IPS-11a (cell line): ENCODE data around the gene FBXO21.
"Not testable (repeated sequence)": the region's sequence is repeated elsewhere in the genome, so short reads cannot be mapped to it uniquely, and the experiment has no call there.

ENCODE experiments used
- H3K4me3 ChIP-seq: one replicate; pipeline ENCODE4 v1.5.1; 2013; ENCODE audit warnings: low read depth, low read length, control low read depth

Gene FBXO21, protein sequence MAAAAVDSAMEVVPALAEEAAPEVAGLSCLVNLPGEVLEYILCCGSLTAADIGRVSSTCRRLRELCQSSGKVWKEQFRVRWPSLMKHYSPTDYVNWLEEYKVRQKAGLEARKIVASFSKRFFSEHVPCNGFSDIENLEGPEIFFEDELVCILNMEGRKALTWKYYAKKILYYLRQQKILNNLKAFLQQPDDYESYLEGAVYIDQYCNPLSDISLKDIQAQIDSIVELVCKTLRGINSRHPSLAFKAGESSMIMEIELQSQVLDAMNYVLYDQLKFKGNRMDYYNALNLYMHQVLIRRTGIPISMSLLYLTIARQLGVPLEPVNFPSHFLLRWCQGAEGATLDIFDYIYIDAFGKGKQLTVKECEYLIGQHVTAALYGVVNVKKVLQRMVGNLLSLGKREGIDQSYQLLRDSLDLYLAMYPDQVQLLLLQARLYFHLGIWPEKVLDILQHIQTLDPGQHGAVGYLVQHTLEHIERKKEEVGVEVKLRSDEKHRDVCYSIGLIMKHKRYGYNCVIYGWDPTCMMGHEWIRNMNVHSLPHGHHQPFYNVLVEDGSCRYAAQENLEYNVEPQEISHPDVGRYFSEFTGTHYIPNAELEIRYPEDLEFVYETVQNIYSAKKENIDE

DNA sequence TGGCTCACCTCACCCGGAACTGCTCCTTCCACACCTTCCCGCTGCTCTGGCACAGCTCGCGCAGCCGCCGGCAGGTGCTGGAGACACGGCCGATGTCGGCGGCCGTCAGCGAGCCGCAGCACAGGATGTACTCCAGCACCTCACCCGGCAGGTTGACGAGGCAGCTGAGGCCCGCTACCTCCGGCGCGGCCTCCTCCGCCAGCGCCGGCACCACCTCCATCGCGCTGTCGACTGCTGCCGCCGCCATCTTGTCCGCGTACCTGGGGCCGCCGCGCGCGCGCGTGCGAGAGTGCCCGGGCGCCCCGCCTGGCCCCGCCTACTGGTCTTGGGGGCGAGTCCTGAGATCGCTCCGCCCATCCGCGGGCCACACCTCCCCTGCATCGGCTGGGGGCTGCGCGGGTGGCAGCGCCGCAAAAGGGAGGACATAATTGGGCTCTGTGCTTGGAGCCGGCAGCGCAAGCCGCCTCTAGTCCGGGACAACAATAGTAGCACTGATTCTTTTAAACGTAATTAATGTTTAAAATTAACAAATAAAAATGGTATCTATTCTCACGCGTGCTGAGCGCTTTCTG lies at the start of gene FBXO21:
TSS of gene FBXO21 (minus strand) at position 261 of the 572 bp plus-strand sequence. CDS start at position 247, 14 bp downstream.
- peak within 1 kb of the TSS; percentile 96 for H3K4me3 ChIP-seq

GRCh38 chr12:117236456-117237001 lies 46.3 kb upstream of the FBXO21 start:
- no peak overlapping the region for H3K4me3 ChIP-seq

GRCh38 chr12:117235261-117235660 lies 45.0 kb upstream of the FBXO21 start:
- H3K4me3 ChIP-seq, result no peak overlapping the region

DNA sequence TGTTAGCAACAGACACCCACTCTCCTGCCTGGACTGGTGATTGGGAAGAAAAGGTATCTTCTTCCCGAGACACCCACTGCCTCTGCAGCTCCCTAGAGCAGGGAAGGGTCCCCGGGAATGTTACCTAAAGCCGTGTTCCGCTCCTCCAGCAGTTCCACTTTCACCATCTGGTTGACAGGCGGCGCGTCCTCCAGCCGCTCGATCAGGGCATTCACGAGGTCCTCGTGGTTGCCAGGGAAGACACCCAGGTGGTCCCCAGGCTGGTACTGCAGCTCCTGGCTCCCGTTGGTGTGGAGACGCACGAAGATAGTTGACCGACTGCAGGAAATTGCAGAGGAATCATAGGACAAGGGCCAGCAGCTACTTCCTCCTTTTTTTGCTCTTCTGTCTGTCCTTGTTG lies 44.2 kb upstream of the FBXO21 start:
- no peak overlapping the region for H3K4me3 ChIP-seq

- no peak overlapping the region for H3K4me3 ChIP-seq
These were observed 41.5 kb upstream of the FBXO21 start for GRCh38 chr12:117231750-117232149.

- H3K4me3 ChIP-seq, result no peak overlapping the region
These were observed 38.0 kb upstream of the FBXO21 start for GRCh38 chr12:117228239-117228638.

GRCh38 chr12:117227000-117227653 lies 36.9 kb upstream of the FBXO21 start:
- H3K4me3 ChIP-seq, result no peak overlapping the region

DNA sequence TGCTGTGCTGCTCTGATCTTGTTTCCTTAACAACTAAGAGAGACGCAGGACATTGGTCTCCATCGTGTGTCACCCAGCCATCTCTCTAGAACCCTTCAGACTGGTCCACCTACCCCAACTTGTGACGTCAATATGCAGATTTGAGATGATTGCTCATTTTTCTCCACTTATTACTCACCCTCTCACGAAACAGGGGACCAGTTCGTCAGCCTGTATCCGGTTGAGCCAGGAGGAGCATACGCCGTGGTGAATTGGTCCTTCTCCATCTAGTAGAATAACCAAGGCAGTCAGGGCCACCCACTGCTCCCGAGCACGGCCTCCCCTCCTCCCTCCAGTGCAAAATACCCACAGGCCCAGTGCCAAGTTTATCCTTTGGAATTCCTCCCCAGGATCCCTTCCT lies 36.2 kb upstream of the FBXO21 start:
- no peak overlapping the region for H3K4me3 ChIP-seq

- H3K4me3 ChIP-seq, result no peak overlapping the region
These were observed 34.9 kb upstream of the FBXO21 start for GRCh38 chr12:117225179-117225578.

DNA sequence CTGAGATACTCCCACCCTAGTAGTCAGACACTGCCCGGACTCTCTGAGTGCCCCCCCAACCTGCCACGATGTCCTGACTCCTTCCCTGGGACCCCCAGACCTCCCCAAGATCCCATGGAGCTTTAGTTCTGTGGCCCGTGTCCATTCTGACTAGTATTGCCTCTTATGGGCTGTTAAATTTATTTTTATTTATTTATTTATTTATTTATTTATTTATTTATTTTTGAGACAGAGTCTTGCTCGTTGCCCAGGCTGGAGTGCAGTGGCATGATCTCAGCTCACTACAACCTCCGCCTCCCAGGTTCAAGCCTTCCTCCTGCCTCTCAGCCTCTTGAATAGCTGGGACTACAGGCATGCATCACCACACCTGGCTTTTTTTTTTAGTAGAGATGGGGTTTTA lies 30.7 kb upstream of the FBXO21 start:
- not testable (repeated sequence) for H3K4me3 ChIP-seq

DNA sequence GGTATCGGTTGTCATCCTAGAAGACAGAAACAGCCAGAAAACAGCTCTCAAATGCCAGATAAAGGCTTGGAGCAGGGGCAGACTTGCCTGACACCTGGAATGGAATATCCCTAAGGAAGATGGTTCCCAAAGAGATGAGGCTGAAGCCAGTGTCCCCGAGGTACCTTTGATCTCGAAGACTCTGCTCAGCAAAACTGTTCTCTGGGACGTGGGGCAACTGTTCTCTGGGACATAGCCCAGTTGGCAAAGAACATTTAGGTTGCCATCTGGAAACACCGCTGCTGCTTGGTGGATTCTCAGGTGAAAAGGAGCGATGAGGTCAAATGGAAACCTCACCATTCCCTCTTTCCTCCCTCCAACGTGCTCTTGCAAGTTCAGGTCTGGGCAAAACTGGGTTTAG lies 27.9 kb upstream of the FBXO21 start:
- no peak overlapping the region for H3K4me3 ChIP-seq

GRCh38 chr12:117216686-117217085 lies 26.4 kb upstream of the FBXO21 start:
- no peak overlapping the region for H3K4me3 ChIP-seq

DNA sequence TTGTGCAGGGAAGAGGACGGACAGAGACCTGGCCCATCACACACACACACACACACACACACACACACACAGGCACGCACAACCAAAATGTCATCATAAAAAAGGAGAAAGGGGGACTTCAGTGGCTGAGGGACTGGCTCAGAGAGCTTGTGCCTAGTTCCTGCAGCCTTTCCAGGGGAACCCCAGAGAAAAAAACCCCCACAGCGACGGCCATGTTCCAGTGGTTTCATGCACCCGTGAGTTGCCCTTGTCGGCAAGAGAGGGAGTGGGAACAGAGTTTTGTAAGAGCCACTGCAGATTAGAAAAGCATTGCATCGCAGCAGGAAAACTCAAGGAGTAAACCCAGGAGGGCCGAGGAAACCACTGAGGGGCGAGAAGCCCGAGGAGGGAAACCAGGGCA lies 24.5 kb upstream of the FBXO21 start:
- no peak overlapping the region for H3K4me3 ChIP-seq

DNA sequence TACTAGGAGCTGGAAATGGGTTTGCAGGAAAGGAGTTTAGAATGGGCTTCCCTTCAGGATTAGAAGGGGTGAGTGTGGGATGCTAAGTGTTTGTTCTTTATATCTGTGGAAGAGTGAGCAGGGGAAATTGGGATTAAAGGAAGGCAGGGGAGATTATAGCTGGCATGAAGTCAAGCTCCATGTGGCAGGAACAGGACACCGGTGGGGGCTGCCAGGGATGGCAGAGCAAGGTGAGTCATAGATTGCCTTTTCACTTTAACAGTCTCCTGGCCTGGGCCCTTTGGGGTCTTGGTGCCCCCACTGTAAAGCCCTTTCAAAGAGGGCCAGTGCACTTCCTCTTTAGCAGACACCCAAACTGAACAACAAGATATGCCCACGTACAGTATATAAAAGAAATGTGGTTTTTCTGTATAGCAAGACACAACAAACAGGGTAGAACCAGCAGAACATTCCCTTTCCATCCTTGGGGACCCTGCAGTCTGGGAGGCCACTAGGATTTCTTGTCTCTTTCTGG lies 23.1 kb upstream of the FBXO21 start:
- H3K4me3 ChIP-seq, result no peak overlapping the region

DNA sequence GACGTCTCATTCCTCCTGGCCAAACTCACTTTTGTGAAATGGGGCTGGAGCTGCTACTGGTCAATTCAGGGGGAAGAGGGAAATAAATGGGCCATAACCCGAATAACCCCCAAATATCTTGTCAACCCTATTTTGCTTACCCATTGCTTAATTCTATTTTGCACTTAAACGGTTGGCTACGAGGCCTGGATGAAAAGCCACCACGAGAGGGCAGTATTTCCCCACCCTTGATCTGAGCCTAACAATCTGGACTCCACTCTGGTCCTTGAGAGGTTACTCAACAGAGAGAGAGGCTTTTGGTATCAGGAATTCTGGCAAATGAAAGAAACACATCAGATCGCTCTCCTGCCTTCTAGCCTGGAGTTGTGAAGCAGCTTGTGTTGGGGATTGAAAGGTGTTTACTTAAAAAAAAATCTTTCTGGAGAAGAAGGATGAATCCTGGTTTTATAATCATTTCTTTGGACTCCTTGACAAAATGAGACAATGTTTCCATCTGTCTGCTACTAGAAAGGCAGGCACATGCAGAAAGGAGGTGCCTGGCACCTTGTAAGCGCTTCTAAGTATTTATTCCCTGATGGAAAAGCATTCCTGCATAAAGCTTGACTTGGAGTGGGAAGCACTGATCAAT lies 22.4 kb upstream of the FBXO21 start:
- no peak overlapping the region for H3K4me3 ChIP-seq

- no peak overlapping the region for H3K4me3 ChIP-seq
These were observed 20.1 kb upstream of the FBXO21 start for GRCh38 chr12:117210266-117210918.

DNA sequence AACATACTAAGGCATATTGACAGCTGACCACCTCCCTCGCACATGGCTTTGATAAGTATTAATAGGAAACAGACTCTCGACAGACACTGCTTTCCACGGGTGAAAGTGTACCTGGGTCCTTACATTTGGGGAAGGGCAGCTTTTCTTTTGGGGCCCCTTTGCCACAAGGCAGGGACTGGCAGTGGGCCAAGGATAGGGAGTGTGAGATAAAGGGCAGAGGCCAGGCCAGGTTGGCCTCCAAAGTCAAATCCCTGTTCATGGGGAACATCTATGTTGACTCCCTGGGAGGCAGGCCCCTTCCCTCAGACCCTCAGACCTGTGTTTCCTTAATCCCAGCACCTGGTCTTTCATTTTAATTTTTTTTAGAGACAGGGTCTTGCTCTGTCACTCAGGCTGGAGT lies 19.4 kb upstream of the FBXO21 start:
- H3K4me3 ChIP-seq, result no peak overlapping the region

DNA sequence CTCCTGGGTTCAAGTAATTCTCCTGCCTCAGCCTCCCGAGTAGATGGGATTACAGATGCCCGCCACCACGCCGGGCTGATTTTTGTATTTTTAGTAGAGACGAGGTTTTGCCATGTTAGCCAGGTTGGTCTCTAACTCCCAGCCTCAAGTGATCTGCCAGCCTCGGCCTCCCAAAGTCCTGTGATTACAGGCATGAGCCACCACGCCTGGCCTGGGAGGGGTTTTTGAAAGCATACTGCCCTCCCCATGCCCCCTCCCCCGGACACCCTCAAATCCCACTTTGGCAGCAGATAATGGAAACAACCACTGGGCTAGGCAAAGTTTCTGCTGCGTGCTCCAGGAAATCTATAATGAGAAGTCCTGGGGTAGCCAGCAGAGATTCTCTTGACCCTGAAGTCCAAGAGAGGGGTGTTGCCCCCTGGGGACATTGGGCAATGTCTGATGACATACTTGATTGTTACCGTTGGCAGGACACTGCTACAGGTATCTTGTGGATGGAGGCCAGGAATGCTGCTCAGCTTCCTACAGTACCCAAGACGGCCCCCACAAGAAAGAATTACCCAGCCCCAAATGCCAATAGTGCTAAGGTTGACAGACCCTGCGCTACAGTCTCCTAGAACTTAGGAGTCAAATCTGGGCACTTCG lies 18.7 kb upstream of the FBXO21 start:
- H3K4me3 ChIP-seq, result no peak overlapping the region

DNA sequence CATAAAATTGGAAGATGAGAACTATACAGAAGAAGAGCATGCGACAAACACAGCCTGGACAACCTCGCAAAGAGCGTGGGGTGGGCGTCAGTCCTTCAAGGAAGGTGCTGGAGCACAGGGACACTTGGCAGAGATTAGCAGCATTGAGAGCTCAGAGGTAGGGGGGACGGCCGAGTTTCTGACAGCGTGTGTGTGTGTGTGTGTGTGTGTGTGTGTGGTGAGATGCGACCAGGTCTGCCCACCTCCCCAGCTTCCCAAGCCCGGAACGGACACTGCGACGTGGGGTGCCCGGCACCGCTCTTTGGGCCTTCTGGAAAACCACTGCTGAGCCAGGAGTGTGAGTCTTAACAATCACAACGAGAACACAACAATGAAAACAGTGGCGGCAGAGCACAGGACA lies 17.9 kb upstream of the FBXO21 start:
- no peak overlapping the region for H3K4me3 ChIP-seq

- H3K4me3 ChIP-seq, result no peak overlapping the region
These were observed 17.4 kb upstream of the FBXO21 start for GRCh38 chr12:117207675-117208074.
